MM.1S (cell line): ENCODE measurements around the gene FMO5.
A peak's percentile ranks its signal among the peaks of the same experiment; 100 is the strongest.

Experiments used
- DNase-seq: peaks from one replicate; pipeline ENCODE4 v3.0.0-alpha.2; 2015
- H2AFZ ChIP-seq: fragments of 300-600 bp; sonication (generic); 2 replicates; pipeline ENCODE4 v1.6.0; 2016; ENCODE audit warnings: antibody characterized with exemption, low read length
- H3F3A ChIP-seq: fragments of 300-600 bp; sonication (generic); 2 replicates; pipeline ENCODE4 v1.6.1; 2016; ENCODE audit warnings: mild to moderate bottlenecking, antibody characterized with exemption, low read length, moderate library complexity, mixed read lengths; ENCODE audit not compliant: insufficient read depth
- H3K27ac ChIP-seq: fragments of 300-600 bp; sonication (generic); 2 replicates; pipeline ENCODE4 v1.5.1; 2016; ENCODE audit warnings: mild to moderate bottlenecking, low read length
- H3K27me3 ChIP-seq: fragments of 300-600 bp; sonication (generic); replicated peaks from 2 replicates; pipeline ENCODE4 v1.6.0; 2016; ENCODE audit warnings: low read length; ENCODE audit not compliant: insufficient read depth
- H3K36me3 ChIP-seq: fragments of 300-600 bp; sonication (generic); replicated peaks from 2 replicates; pipeline ENCODE4 v1.6.1; 2016; ENCODE audit warnings: mild to moderate bottlenecking, low read length, mixed read lengths; ENCODE audit not compliant: insufficient read depth
- H3K4me1 ChIP-seq: fragments of 300-600 bp; sonication (generic); 2 replicates; pipeline ENCODE4 v1.6.1; 2016; ENCODE audit warnings: low read length, mixed read lengths
- H3K4me2 ChIP-seq: fragments of 300-600 bp; sonication (generic); 2 replicates; pipeline ENCODE4 v1.6.0; 2016; ENCODE audit warnings: low read depth, low read length
- H3K4me3 ChIP-seq: fragments of 300-600 bp; sonication (generic); 2 replicates; pipeline ENCODE4 v1.5.1; 2016; ENCODE audit warnings: low read length, mixed read lengths
- H3K79me2 ChIP-seq: fragments of 300-600 bp; sonication (generic); 2 replicates; pipeline ENCODE4 v1.6.1; 2016; ENCODE audit warnings: mixed run types, low read length, mixed read lengths
- H3K9ac ChIP-seq: fragments of 300-600 bp; sonication (generic); 2 replicates; pipeline ENCODE4 v1.6.1; 2016; ENCODE audit warnings: low read length, mixed read lengths
- H3K9me2 ChIP-seq: fragments of 300-600 bp; sonication (generic); replicated peaks from 2 replicates; pipeline ENCODE4 v1.6.1; 2016; ENCODE audit warnings: mild to moderate bottlenecking, low read length, mixed read lengths; ENCODE audit not compliant: insufficient read depth
- H3K9me3 ChIP-seq: fragments of 300-600 bp; sonication (generic); replicated peaks from 2 replicates; pipeline ENCODE4 v1.6.1; 2016; ENCODE audit warnings: mild to moderate bottlenecking, low read length, mixed read lengths; ENCODE audit not compliant: insufficient read depth
- H4K20me1 ChIP-seq: fragments of 300-600 bp; sonication (generic); 2 replicates; pipeline ENCODE4 v1.6.1; 2016; ENCODE audit warnings: mild to moderate bottlenecking, low read length, moderate library complexity, mixed read lengths; ENCODE audit not compliant: insufficient read depth
- CTCF ChIP-seq: fragments of 300-600 bp; sonication (generic); IDR thresholded peaks from 2 replicates; pipeline ENCODE4 v1.5.1; 2016; ENCODE audit warnings: antibody characterized with exemption, low read length, mixed read lengths
- EZH2 ChIP-seq: fragments of 300-600 bp; sonication (generic); optimal IDR thresholded peaks from 2 replicates; pipeline ENCODE3; 2017; ENCODE audit warnings: low read depth, mild to moderate bottlenecking, antibody characterized with exemption, low read length, mixed read lengths
- EZH2phosphoT487 ChIP-seq: fragments of 300-600 bp; sonication (generic); IDR thresholded peaks from 2 replicates; pipeline ENCODE4 v1.6.1; 2018; ENCODE audit warnings: antibody characterized with exemption, low read length

The FMO5 gene

DNA sequence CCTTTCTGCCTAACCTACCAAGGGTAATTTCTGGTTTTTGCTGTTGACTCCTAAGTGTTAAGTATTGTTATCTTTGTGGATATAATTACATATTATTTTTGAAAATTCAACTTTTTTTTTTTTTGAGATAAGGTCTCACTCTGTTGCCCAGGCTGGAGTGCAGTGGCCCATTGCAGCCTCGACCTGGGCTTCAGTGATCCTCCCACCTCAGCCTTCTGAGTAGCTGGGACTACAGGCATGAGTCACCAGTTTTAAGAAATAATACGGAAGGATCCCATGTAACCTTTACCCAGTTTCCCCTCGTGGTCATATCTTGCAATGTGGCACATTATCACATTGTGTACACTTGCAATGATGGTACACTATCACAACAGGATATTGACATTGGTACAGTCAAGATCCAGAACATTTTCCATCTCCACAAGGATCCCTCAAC is 20.5 kb upstream of the FMO5 start:
- TF ChIP-seq EZH2phosphoT487 (no peak), EZH2 (no peak), CTCF (no peak)
- Histone ChIP-seq H4K20me1 (peaks cover 8% of the 10 kb centered on the region; the same call in 1 of the 2 replicates), H2AFZ (no peak overlapping the region), H3K9me3 (no peaks in the 10 kb centered on the region), H3K27me3 (no peaks in the 10 kb centered on the region), H3K79me2 (peaks cover 77% of the 10 kb centered on the region), H3K4me3 (no peak overlapping the region), H3K4me2 (no peak overlapping the region), H3K9ac (no peak overlapping the region), H3K4me1 (peaks cover 33% of the 10 kb centered on the region), H3K27ac (no peak overlapping the region), H3F3A (peaks cover 9% of the 10 kb centered on the region; the same call in 1 of the 2 replicates), H3K36me3 (no peaks in the 10 kb centered on the region), H3K9me2 (no peaks in the 10 kb centered on the region)
- no peak for DNase-seq

DNA sequence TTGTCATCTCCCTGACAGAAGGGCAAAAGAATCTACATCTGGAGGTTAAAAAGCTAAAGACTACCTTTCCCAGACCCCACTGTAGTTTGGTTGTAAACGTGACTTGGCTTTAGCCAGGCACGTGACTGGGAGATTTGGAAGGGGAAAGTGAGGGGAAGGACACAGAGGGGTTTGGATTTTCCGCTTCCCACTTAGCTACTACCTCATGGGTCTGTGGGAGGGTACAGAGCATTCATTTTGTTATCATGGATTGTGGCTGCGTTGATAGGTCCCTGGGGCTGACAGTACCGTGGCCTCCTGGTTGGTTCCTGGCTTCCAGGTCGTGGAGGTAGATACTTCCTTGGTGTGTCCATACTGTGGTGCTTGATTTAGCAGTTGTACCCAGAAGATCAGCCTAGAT is 20.0 kb upstream of the FMO5 start:
- DNase-seq, result no peak
- Histone ChIP-seq H3F3A (peaks cover 9% of the 10 kb centered on the region; the same call in 1 of the 2 replicates), H3K4me3 (no peak overlapping the region), H3K9me3 (no peaks in the 10 kb centered on the region), H3K9me2 (no peaks in the 10 kb centered on the region), H2AFZ (no peak overlapping the region), H3K79me2 (peaks cover 72% of the 10 kb centered on the region), H3K4me2 (no peak overlapping the region), H4K20me1 (peaks cover 8% of the 10 kb centered on the region; the same call in 1 of the 2 replicates), H3K9ac (no peak overlapping the region), H3K27me3 (no peaks in the 10 kb centered on the region), H3K27ac (no peak overlapping the region), H3K36me3 (no peaks in the 10 kb centered on the region), H3K4me1 (peaks cover 33% of the 10 kb centered on the region)
- no peak for TF ChIP-seq CTCF
- TF ChIP-seq EZH2phosphoT487, result no peak
- no peak for TF ChIP-seq EZH2

- no peak overlapping the region for H3K27ac ChIP-seq
- peak; percentile 14 for DNase-seq
- H3K4me3 ChIP-seq, result peak overlapping the region; percentile 81
Observed at GRCh38 chr1:147243841-147244240, 18.7 kb upstream of the FMO5 start.

More at GRCh38 chr1:147243841-147244240, 18.7 kb upstream of the FMO5 start:
- peak overlapping the region; percentile 73 for H3K4me2 ChIP-seq
- H3K9ac ChIP-seq, result peak overlapping the region; percentile 88; the same call in 1 of the 2 replicates
- peaks cover 59% of the 10 kb centered on the region for H3K79me2 ChIP-seq
- peak overlapping the region; percentile 89; the same call in 1 of the 2 replicates for H2AFZ ChIP-seq
- H3K27me3 ChIP-seq, result no peaks in the 10 kb centered on the region
- H3K9me2 ChIP-seq, result no peaks in the 10 kb centered on the region
- peaks cover 33% of the 10 kb centered on the region for H3K4me1 ChIP-seq
- peaks cover 9% of the 10 kb centered on the region; the same call in 1 of the 2 replicates for H3F3A ChIP-seq
- no peak for TF ChIP-seq EZH2
- TF ChIP-seq EZH2phosphoT487, result no peak
- no peak for TF ChIP-seq CTCF
- H3K9me3 ChIP-seq, result no peaks in the 10 kb centered on the region
- H3K36me3 ChIP-seq, result no peaks in the 10 kb centered on the region
- peaks cover 8% of the 10 kb centered on the region; the same call in 1 of the 2 replicates for H4K20me1 ChIP-seq
